Hematopoietic multipotent progenitor cell treated with erythropoietin and hydrocortisone succinate and interleukin-3 and kit ligand, for 17 days (in vitro differentiated cells): ENCODE data around the gene ZNF75A.
A peak's percentile ranks its signal among the peaks of the same experiment; 100 is the strongest.

Experiments used
- DNase-seq: peaks from one replicate; pipeline ENCODE4 v3.0.0-alpha.2; 2015; ENCODE audit warnings: low spot score

ZNF75A gene

GRCh38 chr16:3289998-3290673 lies 15.2 kb upstream of the ZNF75A start:
- DNase-seq, result no peak

GRCh38 chr16:3292604-3293003 lies 12.7 kb upstream of the ZNF75A start:
- no peak for DNase-seq

GRCh38 chr16:3295209-3295608 lies 10.1 kb upstream of the ZNF75A start:
- no peak for DNase-seq

GRCh38 chr16:3295783-3296182 lies 9.5 kb upstream of the ZNF75A start:
- no peak for DNase-seq

GRCh38 chr16:3304370-3304769 lies 927 bp upstream of the ZNF75A start:
- DNase-seq, result no peak

- DNase-seq, result no peak
Observed at GRCh38 chr16:3306078-3306477, 781 bp downstream of the ZNF75A start.

- no peak for DNase-seq
Observed at GRCh38 chr16:3311496-3311895, 6.2 kb downstream of the ZNF75A start.

- no peak for DNase-seq
Observed at GRCh38 chr16:3317315-3317999, 12.2 kb downstream of the ZNF75A start.

GRCh38 chr16:3321816-3322215 lies 16.5 kb downstream of the ZNF75A start:
- no peak for DNase-seq

GRCh38 chr16:3327514-3327913 lies 22.2 kb downstream of the ZNF75A start:
- no peak for DNase-seq

GRCh38 chr16:3328104-3328503 lies 22.8 kb downstream of the ZNF75A start:
- DNase-seq, result no peak

GRCh38 chr16:3328643-3329042 lies 23.3 kb downstream of the ZNF75A start:
- DNase-seq, result no peak

- DNase-seq, result no peak
Observed at GRCh38 chr16:3346041-3346440, 40.7 kb downstream of the ZNF75A start.

- no peak for DNase-seq
Observed at GRCh38 chr16:3347586-3347985, 42.3 kb downstream of the ZNF75A start.

- no peak for DNase-seq
Observed at GRCh38 chr16:3348547-3349167, 43.4 kb downstream of the ZNF75A start.

GRCh38 chr16:3349175-3349574 lies 43.9 kb downstream of the ZNF75A start:
- DNase-seq, result no peak

- DNase-seq, result no peak
Observed at GRCh38 chr16:3355589-3355988, 50.3 kb downstream of the ZNF75A start, which contains the start of gene OR2C1. Gene OR2C1 (plus strand): TSS chr16:3355889. CDS start chr16:3355941, 52 bp downstream.

GRCh38 chr16:3356118-3356517 lies 50.8 kb downstream of the ZNF75A start:
- DNase-seq, result no peak

- DNase-seq, result no peak
Observed at GRCh38 chr16:3358871-3359270, 53.6 kb downstream of the ZNF75A start.

GRCh38 chr16:3362931-3363330 lies 57.6 kb downstream of the ZNF75A start:
- DNase-seq, result no peak

GRCh38 chr16:3363793-3364192 lies 58.5 kb downstream of the ZNF75A start:
- DNase-seq, result no peak

GRCh38 chr16:3364774-3365427 lies 59.6 kb downstream of the ZNF75A start:
- DNase-seq, result peak; percentile 52
